Measurements from ENCODE around the gene MT1M.

- TF ChIP-seq CTCF (IDR thresholded peaks at IDR 0.05) (no peak), POLR2A (IDR thresholded peaks at IDR 0.05) (no peak), EP300 (IDR thresholded peaks at IDR 0.05) (no peak)
Observed at GRCh38 chr16:56588781-56589140, 43.7 kb upstream of the MT1M start.
